Hematopoietic multipotent progenitor cell treated with erythropoietin and hydrocortisone succinate and interleukin-3 and kit ligand, for 6 days (in vitro differentiated cells): ENCODE measurements around the gene YJU2.
"Not testable (repeated sequence)": the region's sequence is repeated elsewhere in the genome, so short reads cannot be mapped to it uniquely, and the experiment has no call there.

Experiments used
- DNase-seq: peaks from one replicate; pipeline ENCODE4 v3.0.0-alpha.2; 2015

YJU2 gene

DNA sequence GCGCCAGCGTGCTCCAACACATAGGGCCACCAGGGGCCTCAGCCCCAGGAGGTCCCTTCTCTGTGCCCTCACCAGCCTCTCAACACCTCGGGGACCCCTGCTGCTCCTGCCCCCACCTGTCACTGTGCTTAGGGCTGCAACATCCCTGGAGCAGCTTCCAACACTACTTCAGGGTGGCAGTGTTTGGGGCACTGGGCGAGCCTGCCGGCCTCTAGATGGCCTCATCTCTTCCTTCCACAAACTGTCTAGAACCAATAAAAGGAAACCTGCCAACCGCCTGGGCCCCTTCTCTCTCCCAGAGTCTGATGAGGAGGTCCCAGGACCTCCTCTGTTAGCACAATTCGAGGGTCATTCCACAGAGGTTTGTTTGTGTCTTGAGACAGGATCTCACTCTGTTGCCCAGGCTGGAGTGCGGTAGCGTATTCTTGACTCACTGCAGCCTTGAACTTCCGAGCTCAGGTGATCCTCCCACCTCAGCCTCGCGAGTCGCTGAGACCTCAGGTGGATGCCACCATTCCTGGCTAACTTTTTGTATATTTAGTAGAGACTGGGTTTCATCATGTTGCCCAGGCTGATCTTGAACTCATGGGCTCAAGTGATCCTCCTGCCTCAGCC, 22.0 kb downstream of the YJU2 start:
- no peak for DNase-seq

GRCh38 chr19:4272894-4273293, 26.0 kb downstream of the YJU2 start:
- no peak for DNase-seq

DNA sequence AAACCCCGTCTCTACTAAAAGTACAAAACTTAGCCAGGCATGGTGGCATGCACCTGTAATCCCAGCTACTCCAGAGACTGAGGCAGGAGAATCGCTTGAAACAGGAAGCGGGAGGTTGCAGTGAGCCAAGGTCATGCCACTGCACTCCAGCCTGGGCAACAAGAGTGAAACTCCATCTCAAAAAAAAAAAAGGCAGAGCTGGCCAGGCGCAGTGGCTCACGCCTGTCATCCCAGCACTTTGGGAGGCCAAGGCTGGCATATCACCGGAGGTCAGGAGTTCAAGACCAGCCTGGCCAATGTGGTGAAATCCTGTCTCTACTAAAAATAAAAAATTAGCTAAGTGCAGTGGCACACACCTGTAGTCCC, 27.4 kb downstream of the YJU2 start:
- DNase-seq = not testable (repeated sequence)

GRCh38 chr19:4277191-4277696, 30.4 kb downstream of the YJU2 start:
- DNase-seq = no peak

- no peak for DNase-seq
Measured at GRCh38 chr19:4278010-4278409, 31.1 kb downstream of the YJU2 start.

- DNase-seq = no peak
Measured at GRCh38 chr19:4278419-4279266, 31.8 kb downstream of the YJU2 start, which contains the start of gene SHD. Gene SHD (plus strand): TSS chr19:4279266. CDS start chr19:4280064, 798 bp downstream.

DNA sequence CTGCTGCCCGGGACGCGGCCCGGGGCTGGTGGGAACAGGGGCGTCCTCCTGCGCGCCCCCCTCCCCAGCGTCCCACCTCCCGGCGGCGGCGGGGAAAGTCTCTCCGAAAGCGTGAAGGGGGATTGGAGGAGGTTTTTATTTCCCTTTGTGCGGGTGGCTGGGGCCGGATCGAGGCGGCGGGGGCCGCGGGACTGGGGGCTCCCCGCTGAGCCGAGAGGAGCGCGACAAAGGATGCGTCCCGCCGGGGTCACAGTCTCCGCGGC, 32.3 kb downstream of the YJU2 start:
- DNase-seq = no peak

- DNase-seq = no peak
Measured at GRCh38 chr19:4279530-4280422, 32.9 kb downstream of the YJU2 start.

DNA sequence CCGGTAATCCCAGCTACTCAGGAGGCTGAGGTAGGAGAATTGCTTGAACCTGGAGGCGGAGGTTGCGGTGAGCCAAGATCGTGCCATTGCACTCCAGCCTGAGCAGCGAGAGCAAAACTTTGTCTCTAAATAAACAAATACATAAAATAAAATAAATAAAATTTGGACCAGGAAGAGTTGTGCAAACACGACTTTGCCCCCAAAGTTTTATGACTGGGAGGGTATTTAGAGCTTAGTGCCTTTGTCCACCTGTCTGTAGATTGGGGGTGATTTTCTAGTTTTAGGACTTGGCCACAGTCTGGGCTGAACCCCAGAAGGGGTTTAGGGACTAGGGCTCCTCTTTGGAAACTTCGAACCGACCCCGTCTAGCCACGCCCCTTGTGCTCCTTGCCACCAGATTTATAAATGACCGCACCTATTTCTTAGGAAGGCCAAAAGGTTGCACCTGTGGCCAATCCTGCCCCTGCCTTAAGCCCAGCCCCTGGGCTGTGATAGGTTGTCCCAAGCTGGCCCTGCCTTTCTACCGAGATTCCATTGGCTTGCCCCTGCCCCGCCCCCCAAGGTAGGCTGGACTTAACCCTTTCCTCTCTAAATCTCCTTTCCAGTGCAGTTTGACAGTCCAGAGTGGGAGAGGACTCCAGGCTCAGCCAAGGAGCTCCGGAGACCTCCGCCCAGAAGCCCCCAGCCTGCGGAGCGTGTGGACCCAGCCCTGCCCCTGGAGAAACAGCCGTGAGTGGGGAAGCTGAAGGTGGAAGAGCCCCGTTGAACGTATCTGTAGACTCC, 37.5 kb downstream of the YJU2 start:
- peak; percentile 57 for DNase-seq

GRCh38 chr19:4284974-4285373, 38.1 kb downstream of the YJU2 start:
- no peak for DNase-seq

DNA sequence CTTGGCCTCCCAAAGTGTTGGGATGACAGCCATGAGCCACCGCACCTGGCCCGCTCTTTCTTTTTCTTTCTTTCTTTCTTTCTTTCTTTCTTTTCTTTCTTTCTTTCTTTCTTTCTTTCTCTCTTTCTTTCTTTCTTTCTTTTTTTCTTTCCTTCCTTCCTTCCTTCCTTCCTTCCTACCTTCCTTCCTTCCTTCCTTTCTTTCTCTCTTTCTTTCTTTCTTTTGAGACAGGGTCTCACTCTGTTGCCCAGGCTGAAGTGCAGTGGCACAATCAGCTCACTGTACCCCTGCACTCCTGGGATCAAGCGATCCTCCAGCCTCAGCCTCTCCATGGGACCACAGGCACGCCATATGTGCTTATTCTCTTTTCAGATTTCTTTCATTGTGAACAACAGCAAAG, 39.3 kb downstream of the YJU2 start:
- not testable (repeated sequence) for DNase-seq

- no peak for DNase-seq
Measured at GRCh38 chr19:4288091-4288777, 41.4 kb downstream of the YJU2 start.

- no peak for DNase-seq
Measured at GRCh38 chr19:4291184-4291732, 44.4 kb downstream of the YJU2 start.

- DNase-seq = no peak
Measured at GRCh38 chr19:4292515-4292914, 45.6 kb downstream of the YJU2 start.

- no peak for DNase-seq
Measured at GRCh38 chr19:4294389-4294788, 47.5 kb downstream of the YJU2 start.

DNA sequence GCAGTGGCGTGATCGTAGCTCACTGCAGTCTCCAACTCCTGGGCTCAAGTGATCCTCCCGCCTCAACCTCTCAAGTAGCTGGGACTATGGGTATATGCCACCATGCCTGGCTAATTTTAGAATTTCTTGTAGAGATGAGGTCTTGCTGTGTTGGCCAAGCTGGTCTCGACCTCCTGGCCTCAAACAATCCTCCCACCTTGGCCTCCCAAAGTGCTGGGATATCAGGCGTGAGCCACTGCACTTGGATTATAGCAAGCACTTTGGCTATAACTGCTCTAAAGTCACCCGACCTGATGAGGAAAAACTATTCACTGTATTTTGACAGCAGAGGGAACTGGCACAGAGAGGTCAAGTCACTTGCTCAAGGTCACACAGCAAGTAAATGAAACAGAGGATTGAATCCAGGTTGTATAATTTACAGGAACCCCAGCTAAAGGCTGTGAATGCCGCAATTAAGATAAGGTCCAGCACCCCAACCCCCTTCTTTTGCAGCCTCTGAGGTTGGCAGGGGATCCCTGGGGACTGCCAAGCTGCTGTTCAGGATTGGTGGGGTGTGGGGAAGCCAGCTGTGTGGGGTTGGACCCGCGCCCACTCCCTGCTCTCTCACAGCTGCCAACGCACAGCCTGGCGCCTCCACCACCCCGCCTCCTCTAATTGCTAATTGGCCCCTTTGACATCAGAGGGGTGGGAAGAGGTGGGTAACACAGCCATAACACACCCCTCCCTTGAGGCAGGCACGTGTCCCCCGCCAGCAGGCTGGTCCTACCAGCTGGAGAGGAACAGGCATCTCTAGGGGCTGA, 49.3 kb downstream of the YJU2 start:
- peak; percentile 52 for DNase-seq

DNA sequence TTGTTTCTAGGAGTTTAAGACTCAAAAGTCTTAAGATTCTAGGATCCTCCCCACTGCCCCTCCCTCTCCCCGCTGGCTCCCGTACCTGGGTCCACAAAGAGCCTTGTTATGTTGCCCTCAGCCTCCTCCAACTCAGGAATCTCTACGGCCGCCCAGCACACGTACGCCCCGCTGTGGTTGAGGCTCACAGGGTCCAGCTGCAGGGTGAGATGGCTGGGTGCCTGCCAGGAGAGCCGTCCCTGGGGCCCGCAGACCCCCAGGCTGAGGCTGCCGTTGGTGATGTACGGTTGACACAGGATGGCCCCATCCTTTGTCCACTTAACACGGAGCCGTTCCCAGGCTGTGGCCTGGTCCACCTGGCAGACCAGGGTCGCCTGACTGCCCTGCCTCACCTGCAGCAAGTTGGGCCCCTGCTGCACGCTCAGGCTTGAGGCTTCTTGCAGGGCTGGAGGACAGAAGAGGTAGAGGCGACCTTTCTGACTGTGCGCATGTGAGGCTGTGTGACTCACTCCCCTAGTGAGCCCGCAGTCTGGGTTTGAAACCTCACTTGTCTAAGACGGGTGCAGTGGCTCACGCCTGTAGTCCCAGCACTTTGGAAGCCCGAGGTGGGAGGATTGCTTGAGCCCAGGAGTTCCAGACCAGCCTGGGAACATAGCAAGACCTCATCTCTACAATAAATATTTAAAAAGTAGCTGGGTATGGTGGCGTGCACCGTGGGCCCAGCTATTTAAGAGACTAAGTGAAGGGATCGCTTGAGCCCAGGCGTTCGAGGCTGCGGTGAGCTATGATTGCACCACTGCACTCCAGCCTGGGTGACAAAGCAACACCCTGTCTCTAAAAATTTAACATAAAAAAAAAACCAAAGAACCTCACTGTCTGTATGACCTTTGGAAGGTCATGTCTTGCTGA, 51.3 kb downstream of the YJU2 start:
- no peak for DNase-seq

DNA sequence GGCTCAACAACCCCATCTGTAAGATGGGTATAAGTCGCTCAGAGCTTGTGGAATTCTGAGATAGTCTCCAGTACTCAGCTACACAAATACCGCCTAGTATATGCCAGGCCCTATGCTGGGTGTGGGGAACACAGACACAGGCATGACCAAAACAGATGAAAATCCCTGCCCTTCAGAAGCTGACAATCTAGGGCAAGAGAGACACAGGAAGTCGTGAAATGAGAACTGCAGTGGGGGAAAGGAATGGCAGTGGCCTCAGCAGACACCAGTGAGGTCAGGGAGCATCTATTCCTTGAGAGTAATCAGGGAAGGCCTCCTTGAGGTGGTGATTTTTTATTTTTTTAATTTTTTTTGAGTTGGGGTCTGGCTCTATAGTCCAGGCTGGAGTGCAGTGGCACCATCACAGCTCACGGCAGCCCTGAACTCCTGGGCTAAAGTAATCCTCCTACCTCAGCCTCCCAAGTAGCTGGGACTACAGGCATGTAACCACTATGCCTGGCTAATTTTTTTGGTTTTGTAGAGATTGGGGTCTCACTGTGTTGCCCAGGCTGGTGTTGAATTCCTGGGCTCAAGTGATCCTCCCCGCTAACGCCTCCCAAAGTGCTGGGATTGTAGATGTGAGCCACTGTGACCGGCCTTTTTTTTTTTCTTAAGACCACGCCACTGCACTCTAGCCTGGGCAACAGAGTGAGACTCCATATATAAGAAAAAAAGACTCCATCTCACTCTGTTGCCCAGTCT, 52.1 kb downstream of the YJU2 start:
- no peak for DNase-seq

- DNase-seq = no peak
Measured at GRCh38 chr19:4300589-4300988, 53.7 kb downstream of the YJU2 start.
